CD4-positive, alpha-beta T cell treated with Interleukin-21 for 1 hour (primary cell): ENCODE measurements around the gene NMNAT1.
A peak's percentile ranks its signal among the peaks of the same experiment; 100 is the strongest.
"Not testable (repeated sequence)": the region's sequence is repeated elsewhere in the genome, so short reads cannot be mapped to it uniquely, and the experiment has no call there.

ENCODE experiments used
- DNase-seq: peaks from one replicate; pipeline ENCODE4 v3.0.0-alpha.2; 2020

Gene NMNAT1

DNA sequence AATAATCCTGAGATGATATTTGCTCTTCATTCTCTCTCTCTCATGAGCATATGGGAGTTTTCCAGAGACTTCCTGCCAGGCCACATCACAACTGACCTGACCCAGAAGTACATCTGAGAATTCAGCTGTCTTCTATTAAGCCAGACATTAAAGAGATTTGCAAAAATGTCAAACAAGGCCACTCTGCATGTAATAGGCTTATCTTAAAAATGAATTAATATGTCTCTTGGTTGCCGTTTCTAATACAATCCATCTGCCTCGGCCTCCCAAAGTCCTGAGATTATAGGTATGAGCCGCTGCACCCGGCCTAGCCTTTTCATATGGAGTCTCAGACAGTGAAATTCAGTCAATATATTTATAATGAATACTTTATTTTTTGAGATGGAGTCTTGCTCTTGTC lies 78.7 kb downstream of the NMNAT1 start:
- not testable (repeated sequence) for DNase-seq

DNA sequence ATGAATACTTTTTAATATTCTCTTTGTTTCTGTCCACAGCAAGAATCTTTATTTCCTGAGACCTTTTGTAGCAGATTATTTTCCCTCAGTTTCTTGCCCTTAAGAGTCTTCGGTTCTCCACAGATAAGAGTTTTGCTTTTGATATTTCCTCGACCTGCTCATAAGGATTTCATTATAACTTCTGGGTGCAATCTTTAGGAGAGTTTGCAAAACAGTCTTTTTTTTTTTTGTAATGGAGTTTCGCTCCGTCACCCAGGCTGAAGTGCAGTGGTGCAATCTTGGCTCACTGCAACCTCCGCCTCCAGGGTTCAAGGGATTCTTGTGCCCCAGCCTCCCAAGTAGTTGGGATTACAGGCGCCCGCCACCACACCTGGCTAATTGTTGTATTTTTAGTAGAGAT lies 79.4 kb downstream of the NMNAT1 start:
- DNase-seq = no peak

DNA sequence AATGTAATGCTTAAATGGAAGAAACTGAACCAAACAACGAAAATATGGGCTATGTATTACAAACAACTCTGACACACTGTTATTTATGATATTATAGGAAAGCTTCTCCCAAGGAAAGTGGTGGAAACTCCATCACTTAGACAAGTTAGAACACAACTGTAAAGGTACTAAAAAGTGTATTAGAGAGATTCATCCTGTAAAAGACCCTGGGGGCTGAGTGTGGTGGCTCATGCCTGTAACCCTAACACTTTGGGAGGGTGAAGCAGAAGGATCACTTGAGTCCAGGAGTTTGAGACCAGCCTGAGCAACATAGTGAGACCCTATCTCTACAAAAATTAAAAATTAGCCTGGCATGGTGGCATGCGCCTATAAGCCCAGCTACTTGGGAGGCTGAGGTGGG lies 82.1 kb downstream of the NMNAT1 start:
- no peak for DNase-seq

DNA sequence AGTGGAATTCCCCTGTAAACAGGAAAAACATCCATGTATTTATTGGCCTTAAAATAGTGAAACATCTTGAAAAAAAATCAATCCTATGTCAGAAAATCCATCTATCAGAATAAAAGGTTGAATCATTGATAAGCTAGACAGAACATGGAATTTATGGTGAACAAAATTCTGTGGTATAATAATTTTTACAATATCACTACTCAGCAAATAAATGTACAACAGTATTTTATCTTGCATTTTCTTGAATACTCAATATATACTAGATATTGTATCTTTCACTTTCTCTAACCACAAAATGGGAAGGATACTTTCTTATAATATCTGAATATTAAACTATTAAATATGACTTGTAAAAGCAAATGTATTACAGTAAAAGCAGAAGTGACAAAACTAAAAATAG lies 83.8 kb downstream of the NMNAT1 start:
- DNase-seq = no peak

DNA sequence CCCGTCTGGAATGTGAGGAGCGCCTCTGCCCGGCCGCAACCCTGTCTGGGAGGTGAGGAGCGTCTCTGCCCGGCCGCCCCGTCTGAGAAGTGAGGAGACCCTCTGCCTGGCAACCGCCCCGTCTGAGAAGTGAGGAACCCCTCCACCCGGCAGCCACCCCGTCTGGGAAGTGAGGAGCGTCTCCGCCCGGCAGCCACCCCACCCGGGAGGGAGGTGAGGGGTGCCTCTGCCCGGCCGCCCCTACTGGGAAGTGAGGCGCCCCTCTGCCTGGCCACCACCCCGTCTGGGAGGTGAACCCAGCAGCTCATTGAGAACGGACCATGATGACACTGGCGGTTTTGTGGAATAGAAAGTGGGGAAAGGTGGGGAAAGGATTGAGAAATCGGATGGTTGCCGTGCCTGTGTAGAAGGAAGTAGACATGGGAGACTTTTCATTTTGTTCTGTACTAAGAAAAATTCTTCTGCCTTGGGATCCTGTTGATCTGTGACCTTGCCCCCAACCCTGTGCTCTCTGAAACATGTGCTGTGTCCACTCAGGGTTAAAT lies 85.8 kb downstream of the NMNAT1 start:
- DNase-seq = not testable (repeated sequence)

DNA sequence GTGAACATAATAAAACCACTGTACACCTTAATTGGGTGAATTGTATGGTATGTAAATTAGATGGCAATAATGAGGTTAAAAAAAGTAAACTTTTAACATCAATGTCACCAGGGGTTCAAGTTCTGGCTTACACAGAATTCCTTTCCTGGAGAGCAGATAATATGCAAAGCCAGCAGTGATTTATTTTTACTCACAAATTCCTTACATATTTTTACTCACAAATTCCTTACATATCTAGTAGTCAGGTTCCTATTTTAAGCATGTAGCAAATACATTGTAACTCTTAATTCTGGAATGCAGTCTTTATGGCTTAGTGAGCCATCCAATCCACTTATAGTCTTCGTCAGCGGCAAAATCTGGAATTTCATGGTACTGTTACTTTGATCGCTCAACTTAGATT lies 88.2 kb downstream of the NMNAT1 start:
- DNase-seq = no peak

DNA sequence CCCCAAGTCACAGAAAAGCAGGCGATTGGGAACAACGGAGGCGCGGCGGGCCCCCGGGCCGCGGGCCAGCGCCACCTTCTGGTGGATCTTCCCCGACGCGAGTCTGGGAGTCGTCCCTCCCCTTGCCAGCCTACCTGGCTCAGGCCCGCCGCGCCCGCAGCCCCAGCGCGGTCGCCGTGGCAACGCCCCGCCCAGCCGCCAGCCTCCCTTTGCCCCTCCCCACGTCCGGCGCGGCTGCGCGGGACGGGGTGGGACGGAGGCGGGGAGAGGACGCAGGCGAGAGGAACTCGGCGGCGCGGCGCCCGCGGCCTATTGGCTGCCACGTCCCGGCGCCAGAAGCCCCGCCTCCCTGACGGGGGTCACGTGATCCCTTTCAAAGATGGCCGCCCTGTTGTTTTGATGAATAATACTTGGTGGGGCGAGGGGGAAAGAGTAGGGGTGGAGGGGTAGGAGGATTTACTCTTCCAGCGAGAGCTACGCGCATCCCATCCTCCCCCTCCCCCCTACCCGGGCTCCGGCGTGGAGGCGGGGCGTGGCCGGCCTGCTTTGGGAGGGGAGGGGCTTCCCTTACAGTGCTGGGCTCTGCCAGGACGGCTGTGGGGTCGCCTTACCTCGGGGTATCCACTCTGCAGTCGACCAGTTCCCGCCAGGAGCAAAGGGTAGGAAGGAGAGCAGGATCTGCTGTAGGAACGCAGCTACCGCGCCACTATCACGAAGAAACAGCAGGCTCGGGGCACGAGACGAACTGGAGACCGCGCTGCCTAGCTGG lies 89.5 kb downstream of the NMNAT1 start, which contains the start of gene UBE4B:
Gene UBE4B (plus strand): TSS at position 369 of the 769 bp plus-strand sequence. CDS start 713 bp downstream, outside the sequence.
- DNase-seq = peak; percentile 99

DNA sequence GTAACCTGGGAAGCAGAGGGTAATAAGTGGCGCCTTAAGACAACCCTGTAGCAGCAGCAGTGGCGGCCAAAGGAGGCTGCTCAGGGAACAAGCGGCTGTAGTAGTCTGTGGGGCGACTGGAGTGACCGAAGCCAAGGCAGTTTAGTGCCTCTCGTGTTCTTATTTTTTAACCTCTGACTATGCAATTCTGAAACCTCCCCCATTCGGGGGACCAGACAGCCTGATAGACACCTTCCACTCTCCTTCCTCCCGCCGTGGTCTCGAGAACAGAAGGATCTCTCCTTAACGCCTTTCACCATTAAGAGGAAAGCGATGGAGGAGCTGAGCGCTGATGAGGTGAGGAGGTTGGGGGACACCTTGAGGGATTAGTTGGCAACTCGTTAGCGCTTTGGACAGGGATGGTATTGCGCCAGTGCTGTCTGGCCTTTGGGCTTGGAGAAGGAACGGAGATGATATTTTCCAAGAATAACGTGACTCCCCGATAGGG lies 90.1 kb downstream of the NMNAT1 start:
- no peak for DNase-seq
